ENCODE measurements around the gene CCL28.

CCL28 gene

DNA sequence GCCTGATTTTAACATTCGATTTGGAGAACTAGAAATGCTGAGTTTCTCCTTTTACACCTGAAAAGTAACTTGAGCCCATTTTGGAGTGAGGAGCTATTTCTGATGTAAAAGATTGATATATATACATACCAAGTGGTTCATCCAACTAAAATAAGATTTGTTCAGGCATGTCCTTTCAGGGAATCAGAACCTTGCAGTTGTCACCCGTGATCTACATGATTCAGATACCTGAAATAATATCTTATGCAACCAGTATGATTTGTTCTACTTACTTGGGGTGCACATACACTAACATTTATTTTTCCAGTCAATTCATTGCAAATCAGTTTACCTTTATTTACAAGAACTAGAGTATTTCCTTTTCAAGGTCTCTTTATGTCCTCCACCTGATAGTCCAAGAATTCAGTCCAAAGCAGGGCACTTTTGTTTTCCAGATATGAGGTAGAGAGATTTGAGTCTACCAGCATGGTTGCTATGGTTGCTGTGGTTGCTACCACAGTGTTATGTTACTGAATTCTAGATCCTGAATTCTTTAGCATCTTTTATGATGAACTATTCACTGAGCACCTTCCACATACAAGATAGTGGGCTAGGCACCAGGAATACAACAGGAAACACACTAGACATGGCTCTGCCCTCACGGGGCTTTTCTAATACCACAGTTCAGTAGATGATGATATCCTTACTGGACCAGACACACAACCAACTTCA lies 49.3 kb downstream of the CCL28 start:
- TF ChIP-seq, protein P1, sequence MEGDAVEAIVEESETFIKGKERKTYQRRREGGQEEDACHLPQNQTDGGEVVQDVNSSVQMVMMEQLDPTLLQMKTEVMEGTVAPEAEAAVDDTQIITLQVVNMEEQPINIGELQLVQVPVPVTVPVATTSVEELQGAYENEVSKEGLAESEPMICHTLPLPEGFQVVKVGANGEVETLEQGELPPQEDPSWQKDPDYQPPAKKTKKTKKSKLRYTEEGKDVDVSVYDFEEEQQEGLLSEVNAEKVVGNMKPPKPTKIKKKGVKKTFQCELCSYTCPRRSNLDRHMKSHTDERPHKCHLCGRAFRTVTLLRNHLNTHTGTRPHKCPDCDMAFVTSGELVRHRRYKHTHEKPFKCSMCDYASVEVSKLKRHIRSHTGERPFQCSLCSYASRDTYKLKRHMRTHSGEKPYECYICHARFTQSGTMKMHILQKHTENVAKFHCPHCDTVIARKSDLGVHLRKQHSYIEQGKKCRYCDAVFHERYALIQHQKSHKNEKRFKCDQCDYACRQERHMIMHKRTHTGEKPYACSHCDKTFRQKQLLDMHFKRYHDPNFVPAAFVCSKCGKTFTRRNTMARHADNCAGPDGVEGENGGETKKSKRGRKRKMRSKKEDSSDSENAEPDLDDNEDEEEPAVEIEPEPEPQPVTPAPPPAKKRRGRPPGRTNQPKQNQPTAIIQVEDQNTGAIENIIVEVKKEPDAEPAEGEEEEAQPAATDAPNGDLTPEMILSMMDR (conservative IDR thresholded peaks at IDR 0.05) = no peak
- H3K27ac ChIP-seq = no peak overlapping the region

DNA sequence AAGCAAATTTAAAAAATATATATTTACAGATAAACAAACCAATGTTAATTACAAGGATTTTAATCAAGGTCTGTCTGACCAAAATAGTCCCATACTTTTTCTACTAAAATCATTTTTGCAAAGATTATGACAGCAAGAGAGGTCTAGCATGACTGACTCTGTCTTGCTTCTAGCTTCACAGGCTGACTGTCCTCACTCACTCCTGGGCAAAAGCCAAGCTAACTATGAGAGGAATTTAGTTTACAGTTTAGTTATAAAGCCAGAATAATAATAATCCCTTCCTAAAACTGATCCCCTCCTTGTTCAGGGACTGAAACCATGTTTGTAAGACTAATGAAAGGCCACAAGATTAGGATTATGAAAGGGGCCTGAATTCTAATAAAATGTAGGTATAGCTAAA lies 53.5 kb downstream of the CCL28 start:
- TF ChIP-seq, protein P1 (conservative IDR thresholded peaks at IDR 0.05) = no peak

DNA sequence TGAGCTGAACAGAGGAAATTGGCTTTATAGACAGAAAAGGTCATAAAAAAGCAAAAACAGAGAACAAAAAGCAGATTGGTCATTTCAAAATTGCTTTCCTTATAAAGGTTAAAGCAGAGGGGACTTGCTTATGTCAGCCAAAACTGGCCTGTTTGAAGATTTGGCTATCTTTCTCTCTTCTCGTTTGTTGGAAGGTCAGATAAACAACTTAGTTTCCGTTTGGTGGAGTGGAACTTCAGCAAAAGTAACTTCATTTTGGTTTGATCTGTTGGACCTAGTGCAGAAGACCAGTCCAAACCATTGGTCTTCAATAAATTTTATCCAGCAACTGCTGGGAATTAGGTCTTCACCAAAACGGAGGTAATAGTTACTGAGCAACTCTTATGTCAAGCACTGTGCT lies 53.9 kb downstream of the CCL28 start:
- TF ChIP-seq, protein P1 (conservative IDR thresholded peaks at IDR 0.05) = no peak
- H3K27ac ChIP-seq = no peak overlapping the region

More for the DNA sequence above, 53.5 kb downstream of the CCL28 start:
- H3K27ac ChIP-seq = no peak overlapping the region

DNA sequence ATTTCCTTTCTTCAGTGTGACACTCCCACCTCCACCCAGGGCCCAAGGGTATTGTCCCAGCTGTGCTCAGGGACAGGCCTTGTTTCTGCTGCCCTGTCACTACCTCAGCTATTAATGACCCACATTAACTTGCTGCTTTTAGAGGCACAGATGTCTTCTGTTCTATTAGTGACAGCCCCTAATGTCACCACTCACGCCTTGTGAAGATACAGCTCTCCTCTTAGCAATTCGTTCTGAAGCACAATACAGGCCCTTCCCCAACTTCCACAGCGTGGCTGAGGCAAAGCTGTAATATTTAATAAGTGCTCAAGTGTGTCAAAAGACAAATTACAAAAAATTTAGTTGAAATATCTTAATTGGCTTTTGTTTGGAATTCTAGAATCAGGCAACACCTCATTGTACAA lies 54.3 kb downstream of the CCL28 start:
- no peak overlapping the region for H3K27ac ChIP-seq

DNA sequence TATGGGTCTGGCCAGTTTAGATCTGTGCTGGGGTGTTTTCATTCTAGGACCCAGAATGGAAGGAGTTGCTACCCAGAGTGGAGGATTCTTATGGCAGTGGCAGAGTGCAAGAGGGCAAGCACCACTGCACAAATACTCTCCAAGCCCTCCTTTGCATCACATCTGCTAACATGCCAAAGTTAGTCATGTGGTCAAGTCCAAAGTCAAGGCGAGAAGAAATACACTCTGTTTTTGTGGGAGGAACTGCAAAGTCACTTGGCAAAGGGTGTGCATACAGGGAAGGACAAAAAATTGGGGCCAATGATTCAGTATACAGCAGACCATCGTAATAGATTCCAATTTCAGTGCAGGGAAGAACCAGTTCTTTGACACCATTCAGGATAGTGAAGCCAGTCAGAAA lies 55.1 kb downstream of the CCL28 start:
- TF ChIP-seq, protein P1 (conservative IDR thresholded peaks at IDR 0.05) = no peak
- no peak overlapping the region for H3K27ac ChIP-seq

More for the DNA sequence above, 54.3 kb downstream of the CCL28 start:
- TF ChIP-seq, protein P1 (conservative IDR thresholded peaks at IDR 0.05) = no peak

DNA sequence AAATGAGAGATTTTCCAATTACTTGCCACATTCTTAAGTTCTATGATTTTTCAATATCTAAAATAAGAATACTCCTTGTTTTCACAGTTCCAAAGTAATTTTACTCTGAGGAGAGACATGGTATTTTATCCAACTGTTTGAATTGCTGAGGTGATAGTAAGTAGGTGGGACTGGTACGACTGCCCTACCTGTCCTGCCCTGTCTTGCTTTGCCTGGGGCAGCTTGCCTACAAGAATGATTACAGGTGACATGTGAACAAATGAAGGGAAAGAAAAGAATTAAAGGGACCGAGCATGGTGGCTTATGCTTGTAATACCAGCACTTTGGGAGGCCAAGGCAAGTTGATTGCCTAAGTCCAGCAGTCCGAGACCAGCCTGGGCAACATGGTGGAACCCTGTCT lies 57.4 kb downstream of the CCL28 start:
- TF ChIP-seq, protein P1 (conservative IDR thresholded peaks at IDR 0.05) = no peak
- no peak overlapping the region for H3K27ac ChIP-seq

DNA sequence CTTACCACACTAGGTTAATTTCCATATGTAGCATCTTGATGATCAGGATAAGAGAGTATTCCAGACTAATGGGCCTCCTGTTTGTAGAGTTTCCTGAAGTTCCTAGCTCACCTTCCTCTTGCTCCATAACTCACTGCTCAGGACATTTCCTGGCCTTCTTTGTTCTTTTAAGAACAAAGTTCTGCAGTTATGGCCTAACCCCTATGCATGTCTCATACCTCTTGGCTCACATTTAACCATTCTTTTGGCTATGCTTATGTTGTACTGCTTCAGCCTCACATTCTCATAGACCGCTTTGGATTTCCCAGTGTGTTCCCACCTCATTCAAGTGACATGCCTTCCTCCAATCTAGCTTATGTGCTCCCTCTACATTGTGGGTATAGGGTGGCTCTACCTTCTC lies 58.5 kb downstream of the CCL28 start:
- H3K27ac ChIP-seq = no peak overlapping the region
- TF ChIP-seq, protein P1 (conservative IDR thresholded peaks at IDR 0.05) = no peak

Data from VCaP (cell line).